NK-92 treated with Interleukin-12 subunit alpha and Interleukin-12 subunit beta, amount 100 ng/mL, for 24 hours (cell line): ENCODE results near the gene FYN.
A peak's percentile ranks its signal among the peaks of the same experiment; 100 is the strongest.
"Not testable (repeated sequence)": the region's sequence is repeated elsewhere in the genome, so short reads cannot be mapped to it uniquely, and the experiment has no call there.

Source experiments
- DNase-seq: peaks from one replicate; lab custom pipeline; 2025; lab: John Stamatoyannopoulos, UW

The FYN gene

GRCh38 chr6:111873178-111874024 lies at the start of gene FYN:
Gene FYN (minus strand): TSS chr6:111873452. CDS start chr6:111720051, 153,401 bp downstream.
- DNase-seq = peak; percentile 97

GRCh38 chr6:111922454-111923297 lies 49.4 kb upstream of the FYN start:
- DNase-seq = no peak

GRCh38 chr6:111921103-111921502 lies 47.9 kb upstream of the FYN start:
- peak; percentile 6 for DNase-seq

- no peak for DNase-seq
Observed at GRCh38 chr6:111920578-111920977, 47.3 kb upstream of the FYN start.

- peak; percentile 13 for DNase-seq
Observed at GRCh38 chr6:111918825-111919224, 45.6 kb upstream of the FYN start.

- DNase-seq = no peak
Observed at GRCh38 chr6:111916747-111917146, 43.5 kb upstream of the FYN start.

- DNase-seq = no peak
Observed at GRCh38 chr6:111914617-111915016, 41.4 kb upstream of the FYN start.

GRCh38 chr6:111912904-111913303 lies 39.7 kb upstream of the FYN start:
- no peak for DNase-seq

GRCh38 chr6:111911428-111911827 lies 38.2 kb upstream of the FYN start:
- no peak for DNase-seq

GRCh38 chr6:111909238-111909637 lies 36.0 kb upstream of the FYN start:
- no peak for DNase-seq

- not testable (repeated sequence) for DNase-seq
Observed at GRCh38 chr6:111908365-111908764, 35.1 kb upstream of the FYN start.

- no peak for DNase-seq
Observed at GRCh38 chr6:111900735-111901134, 27.5 kb upstream of the FYN start.

- DNase-seq = no peak
Observed at GRCh38 chr6:111899531-111899930, 26.3 kb upstream of the FYN start.

GRCh38 chr6:111898452-111898851 lies 25.2 kb upstream of the FYN start:
- no peak for DNase-seq

GRCh38 chr6:111894951-111895350 lies 21.7 kb upstream of the FYN start:
- no peak for DNase-seq

- no peak for DNase-seq
Observed at GRCh38 chr6:111894272-111894671, 21.0 kb upstream of the FYN start.

- no peak for DNase-seq
Observed at GRCh38 chr6:111892431-111892830, 19.2 kb upstream of the FYN start.

- no peak for DNase-seq
Observed at GRCh38 chr6:111890988-111891387, 17.7 kb upstream of the FYN start.

GRCh38 chr6:111888928-111889695 lies 15.9 kb upstream of the FYN start:
- DNase-seq = no peak

- not testable (repeated sequence) for DNase-seq
Observed at GRCh38 chr6:111886793-111887192, 13.5 kb upstream of the FYN start.

GRCh38 chr6:111885373-111886027 lies 12.2 kb upstream of the FYN start:
- DNase-seq = no peak

GRCh38 chr6:111884068-111884467 lies 10.8 kb upstream of the FYN start:
- DNase-seq = no peak
